NCI-H2081 (cell line): ENCODE data around the gene CARS1.

Experiments used
- DNase-seq, 2 experiments: peaks; one replicate each; lab custom pipeline; 2025; lab: John Stamatoyannopoulos, UW

Gene CARS1

GRCh38 chr11:3037945-3038271, 19.3 kb downstream of the CARS1 start:
- DNase-seq, result no peak

GRCh38 chr11:3037040-3037944, 19.9 kb downstream of the CARS1 start:
- peak; percentile 41 to 59 for DNase-seq

GRCh38 chr11:3036419-3036818, 20.8 kb downstream of the CARS1 start:
- no peak for DNase-seq

- DNase-seq, result no peak
Observed at GRCh38 chr11:3035333-3035732, 21.9 kb downstream of the CARS1 start.

- DNase-seq, result no peak
Observed at GRCh38 chr11:3030289-3031070, 26.7 kb downstream of the CARS1 start.

- no peak for DNase-seq
Observed at GRCh38 chr11:3028813-3029212, 28.4 kb downstream of the CARS1 start.

- no peak for DNase-seq
Observed at GRCh38 chr11:3026803-3027202, 30.4 kb downstream of the CARS1 start.

GRCh38 chr11:3022982-3023381, 34.2 kb downstream of the CARS1 start:
- DNase-seq, result no peak

- no peak for DNase-seq
Observed at GRCh38 chr11:3022300-3022967, 34.8 kb downstream of the CARS1 start.

GRCh38 chr11:3021125-3021524, 36.1 kb downstream of the CARS1 start:
- DNase-seq, result peak; percentile 22 to 48

GRCh38 chr11:3020011-3020410, 37.2 kb downstream of the CARS1 start:
- no peak for DNase-seq

GRCh38 chr11:3018596-3018995, 38.6 kb downstream of the CARS1 start:
- DNase-seq, result no peak

- no peak for DNase-seq
Observed at GRCh38 chr11:3016861-3017260, 40.4 kb downstream of the CARS1 start.

- DNase-seq, result no peak
Observed at GRCh38 chr11:3015796-3016195, 41.4 kb downstream of the CARS1 start.

GRCh38 chr11:3014943-3015342, 42.3 kb downstream of the CARS1 start:
- no peak for DNase-seq

- DNase-seq, result no peak
Observed at GRCh38 chr11:3014057-3014938, 42.9 kb downstream of the CARS1 start.

- no peak for DNase-seq
Observed at GRCh38 chr11:3011891-3012885, 45.0 kb downstream of the CARS1 start.

- DNase-seq, result no peak
Observed at GRCh38 chr11:3010521-3011275, 46.5 kb downstream of the CARS1 start.

GRCh38 chr11:3010004-3010403, 47.2 kb downstream of the CARS1 start:
- DNase-seq, result no peak

- DNase-seq, result no peak
Observed at GRCh38 chr11:3009481-3009880, 47.7 kb downstream of the CARS1 start.
